ENCODE measurements around the gene FKBP10. TPM values are rescaled to one million over a fixed set of nuclear protein-coding genes. Genes with fewer than 3 reads are reported as not detected.
"Not testable (repeated sequence)": the region's sequence is repeated elsewhere in the genome, so short reads cannot be mapped to it uniquely, and the experiment has no call there.

FKBP10 gene
- total RNA-seq, 2 donors from 2014 or later = 10.3 to 12.8 TPM

DNA sequence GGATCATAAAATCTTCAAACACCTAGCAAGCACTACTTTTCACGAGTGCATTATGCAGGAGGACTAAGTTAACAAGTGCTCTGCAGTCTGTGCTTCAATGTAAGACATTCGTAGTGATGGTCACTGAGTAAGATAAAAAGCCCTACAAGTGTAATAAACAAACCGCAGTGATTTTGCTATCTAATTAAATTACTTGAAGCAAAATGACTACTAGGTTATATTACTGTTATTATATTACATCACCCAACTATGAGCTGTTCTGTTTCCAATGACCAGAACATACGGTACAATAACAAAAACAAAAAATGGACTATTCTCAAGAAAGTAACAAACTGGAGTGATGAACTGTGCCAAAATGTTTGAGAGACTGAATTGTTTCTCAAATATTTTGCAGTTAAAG is 36.0 kb downstream of the FKBP10 start:
- Histone ChIP-seq H3K4me1 (no peaks in the 10 kb centered on the region), H3K27ac (no peak overlapping the region), H3K36me3 (no peaks in the 10 kb centered on the region), H3K27me3 (no peaks in the 10 kb centered on the region), H3K4me3 (no peak overlapping the region), H3K9me3 (no peaks in the 10 kb centered on the region), H3K9ac (ENCODE audit: low read depth in 2 of 2, low read length in 2 of 2) (no peak overlapping the region)
- TF ChIP-seq, protein P1, sequence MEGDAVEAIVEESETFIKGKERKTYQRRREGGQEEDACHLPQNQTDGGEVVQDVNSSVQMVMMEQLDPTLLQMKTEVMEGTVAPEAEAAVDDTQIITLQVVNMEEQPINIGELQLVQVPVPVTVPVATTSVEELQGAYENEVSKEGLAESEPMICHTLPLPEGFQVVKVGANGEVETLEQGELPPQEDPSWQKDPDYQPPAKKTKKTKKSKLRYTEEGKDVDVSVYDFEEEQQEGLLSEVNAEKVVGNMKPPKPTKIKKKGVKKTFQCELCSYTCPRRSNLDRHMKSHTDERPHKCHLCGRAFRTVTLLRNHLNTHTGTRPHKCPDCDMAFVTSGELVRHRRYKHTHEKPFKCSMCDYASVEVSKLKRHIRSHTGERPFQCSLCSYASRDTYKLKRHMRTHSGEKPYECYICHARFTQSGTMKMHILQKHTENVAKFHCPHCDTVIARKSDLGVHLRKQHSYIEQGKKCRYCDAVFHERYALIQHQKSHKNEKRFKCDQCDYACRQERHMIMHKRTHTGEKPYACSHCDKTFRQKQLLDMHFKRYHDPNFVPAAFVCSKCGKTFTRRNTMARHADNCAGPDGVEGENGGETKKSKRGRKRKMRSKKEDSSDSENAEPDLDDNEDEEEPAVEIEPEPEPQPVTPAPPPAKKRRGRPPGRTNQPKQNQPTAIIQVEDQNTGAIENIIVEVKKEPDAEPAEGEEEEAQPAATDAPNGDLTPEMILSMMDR (IDR thresholded peaks at IDR 0.05) = no peak
- intact Hi-C loops (cut with DNase I) = no loop called here
- DNase-seq = no peak

DNA sequence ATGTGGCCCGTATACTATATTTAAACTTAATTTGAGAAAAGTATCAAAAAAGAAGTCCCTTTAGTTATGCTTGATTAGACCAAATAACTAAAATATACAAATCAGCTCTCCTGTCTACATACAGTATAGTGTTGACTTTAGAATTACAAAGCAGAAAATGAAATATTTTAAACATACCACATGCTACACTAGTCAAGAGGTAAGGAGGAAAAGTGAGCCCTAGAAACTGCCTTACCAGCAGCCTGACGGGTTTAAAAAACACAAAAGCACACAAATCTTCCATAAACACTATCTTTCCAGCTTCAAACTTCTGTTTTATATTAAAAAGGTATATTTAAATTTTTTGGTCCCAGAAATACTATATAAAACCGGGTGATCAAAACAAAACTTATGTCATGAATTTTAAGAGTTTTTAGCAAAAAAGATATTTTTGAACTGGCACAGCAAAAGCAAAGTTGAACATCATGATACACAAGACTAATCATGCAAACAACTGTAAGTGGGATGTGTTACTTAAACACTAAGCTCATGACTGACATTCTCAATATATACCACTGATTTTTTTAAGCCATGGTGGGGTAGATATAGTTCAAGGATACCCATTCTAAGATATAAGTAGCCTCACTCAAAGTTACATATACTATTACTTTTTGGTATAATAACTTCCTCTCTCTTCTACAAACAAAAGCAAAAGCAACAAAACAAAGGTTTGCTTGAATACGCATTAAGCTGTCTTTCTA is 36.6 kb downstream of the FKBP10 start:
- no peaks in the 10 kb centered on the region for H3K4me1 ChIP-seq
- no peaks in the 10 kb centered on the region for H3K36me3 ChIP-seq
- no peaks in the 10 kb centered on the region for H3K9me3 ChIP-seq
- intact Hi-C loops (cut with DNase I) = no loop called here
- no peaks in the 10 kb centered on the region for H3K27me3 ChIP-seq
- no peak for DNase-seq
- H3K27ac ChIP-seq = no peak overlapping the region
- TF ChIP-seq, protein P1 (IDR thresholded peaks at IDR 0.05) = no peak
- no peak overlapping the region for H3K9ac ChIP-seq (ENCODE audit: low read depth in 2 of 2, low read length in 2 of 2)
- no peak overlapping the region for H3K4me3 ChIP-seq

DNA sequence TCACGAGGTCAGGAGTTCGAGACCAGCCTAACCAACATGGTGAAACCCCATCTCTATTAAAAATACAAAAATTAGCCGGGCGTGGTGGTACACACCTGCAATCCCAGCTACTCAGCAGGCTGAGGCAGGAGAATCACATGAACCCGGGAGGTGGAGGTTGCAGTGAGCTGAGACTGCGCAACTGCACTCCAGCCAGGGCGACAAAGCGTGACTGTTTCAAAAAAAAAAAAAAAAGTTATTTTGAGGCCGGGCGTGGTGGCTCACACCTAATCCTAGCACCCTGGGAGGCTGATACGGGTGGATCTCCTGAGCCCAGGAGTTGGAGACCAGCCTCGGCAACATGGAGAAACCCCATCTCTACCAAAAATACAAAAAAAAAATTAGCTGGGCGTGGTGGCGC is 38.6 kb downstream of the FKBP10 start:
- H3K4me1 ChIP-seq; H3K9ac ChIP-seq (ENCODE audit: low read depth in 2 of 2, low read length in 2 of 2); intact Hi-C loops (cut with DNase I); DNase-seq; H3K36me3 ChIP-seq; H3K27me3 ChIP-seq; H3K4me3 ChIP-seq; H3K27ac ChIP-seq; H3K9me3 ChIP-seq: not testable (repeated sequence)

DNA sequence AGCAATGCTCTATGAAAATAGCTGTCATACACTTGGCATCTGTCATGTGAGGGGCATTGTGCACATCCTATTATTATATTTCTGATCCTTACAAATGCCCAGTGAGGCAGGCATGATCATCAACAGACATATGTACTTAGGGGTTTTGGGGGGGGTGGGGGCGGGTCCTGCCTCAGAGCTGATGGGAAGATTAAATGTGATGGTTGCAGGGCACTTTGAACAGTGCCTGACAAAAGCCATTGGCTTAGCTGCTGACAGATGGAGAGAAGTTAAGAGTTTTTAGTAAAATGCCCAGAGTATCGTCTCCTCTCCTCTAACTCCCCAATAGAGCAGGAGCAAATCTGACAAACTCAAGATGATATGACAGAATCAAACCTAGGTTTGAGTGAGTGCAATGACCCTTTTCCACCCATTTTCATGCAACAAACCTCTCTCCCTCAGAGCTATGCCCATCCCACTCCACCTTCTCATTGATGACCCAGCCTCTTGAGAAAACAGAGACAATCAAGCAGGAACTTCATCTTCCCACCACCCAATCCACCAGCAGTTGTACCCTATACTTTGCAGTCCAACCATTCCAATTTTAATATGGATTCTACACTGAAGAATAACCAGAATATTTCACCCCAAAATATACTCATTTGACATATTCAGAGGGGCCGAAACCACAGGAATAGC is 47.6 kb downstream of the FKBP10 start:
- Histone ChIP-seq H3K27ac (no peak overlapping the region), H3K27me3 (no peaks in the 10 kb centered on the region), H3K9ac (ENCODE audit: low read depth in 2 of 2, low read length in 2 of 2) (no peak overlapping the region), H3K4me3 (no peak overlapping the region), H3K4me1 (peaks cover 4% of the 10 kb centered on the region), H3K9me3 (no peaks in the 10 kb centered on the region), H3K36me3 (no peaks in the 10 kb centered on the region)
- TF ChIP-seq, protein P1 (IDR thresholded peaks at IDR 0.05) = no peak
- no peak for DNase-seq
- intact Hi-C loops (cut with DNase I) = no loop called here

DNA sequence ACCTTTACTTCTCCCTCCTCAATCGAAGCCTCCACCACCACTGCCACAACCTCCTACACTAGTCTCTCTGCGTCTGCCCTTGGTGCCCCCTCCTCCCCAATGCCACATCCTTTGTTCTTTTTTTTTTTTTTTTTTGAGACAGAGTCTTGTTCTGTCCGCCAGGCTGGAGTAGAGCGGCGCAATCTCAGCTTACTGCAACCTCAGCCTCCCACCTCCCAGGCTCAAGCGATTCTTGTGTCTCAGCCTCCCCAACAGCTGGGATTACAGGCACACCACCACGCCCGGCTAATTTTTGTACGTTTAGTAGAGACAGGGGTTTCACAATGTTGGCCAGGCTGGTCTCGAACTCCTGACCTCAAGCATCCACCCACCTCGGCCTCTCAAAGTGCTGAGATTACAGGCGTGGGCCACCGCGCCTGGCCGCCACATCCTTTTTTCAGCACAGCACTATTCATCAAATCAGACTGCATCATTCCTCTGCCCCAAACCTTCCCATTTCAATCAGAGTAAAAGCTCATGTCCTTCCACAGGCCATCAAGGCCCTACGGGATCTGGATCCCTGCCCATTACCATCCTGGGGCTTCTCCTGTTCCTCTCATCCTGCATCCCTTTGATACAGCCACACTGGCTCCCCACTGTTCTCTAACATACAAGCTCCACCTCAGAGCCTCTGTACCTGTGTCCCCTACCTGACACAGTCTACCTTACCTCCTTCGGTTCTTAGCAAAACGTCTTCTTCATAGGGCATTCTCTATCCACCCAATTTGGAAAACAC is 50.5 kb downstream of the FKBP10 start:
- Histone ChIP-seq H3K4me1 (peaks cover 4% of the 10 kb centered on the region), H3K9me3 (no peaks in the 10 kb centered on the region), H3K27me3 (no peaks in the 10 kb centered on the region), H3K9ac (ENCODE audit: low read depth in 2 of 2, low read length in 2 of 2) (peak overlapping the region in 1 of 2 donors; percentile 86), H3K4me3 (no peak overlapping the region), H3K27ac (no peak overlapping the region), H3K36me3 (peaks cover 4% of the 10 kb centered on the region)
- TF ChIP-seq, protein P1 (IDR thresholded peaks at IDR 0.05) = no peak
- intact Hi-C loops (cut with DNase I) = no loop called here
- no peak for DNase-seq
